T-helper 22 cell (primary cell): ENCODE measurements around the gene FOXD4.
"Not testable (repeated sequence)": the region's sequence is repeated elsewhere in the genome, so short reads cannot be mapped to it uniquely, and the experiment has no call there.

ENCODE experiments used
- DNase-seq: peaks from one replicate; pipeline ENCODE4 v3.0.0-alpha.2; 2020; ENCODE audit warnings: low read depth

Gene FOXD4

DNA sequence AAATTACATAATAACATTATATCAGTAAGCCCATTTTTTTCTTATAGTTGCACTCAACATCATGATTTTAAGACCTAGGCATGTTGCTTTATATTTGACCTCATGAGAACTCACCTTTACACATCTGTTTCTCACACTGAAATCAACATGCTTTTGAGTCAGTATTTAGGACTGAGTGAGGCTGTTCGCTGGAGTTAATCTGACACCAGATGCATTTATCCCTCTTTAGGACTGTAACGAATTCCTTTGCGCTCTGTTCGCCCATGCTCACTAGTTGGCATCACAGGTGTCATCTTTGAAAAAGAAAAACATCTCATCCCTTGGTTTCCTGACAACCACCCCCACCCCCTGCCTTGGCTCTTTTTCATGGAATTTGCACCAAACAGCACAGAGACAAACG, 24.3 kb downstream of the FOXD4 start:
- not testable (repeated sequence) for DNase-seq

DNA sequence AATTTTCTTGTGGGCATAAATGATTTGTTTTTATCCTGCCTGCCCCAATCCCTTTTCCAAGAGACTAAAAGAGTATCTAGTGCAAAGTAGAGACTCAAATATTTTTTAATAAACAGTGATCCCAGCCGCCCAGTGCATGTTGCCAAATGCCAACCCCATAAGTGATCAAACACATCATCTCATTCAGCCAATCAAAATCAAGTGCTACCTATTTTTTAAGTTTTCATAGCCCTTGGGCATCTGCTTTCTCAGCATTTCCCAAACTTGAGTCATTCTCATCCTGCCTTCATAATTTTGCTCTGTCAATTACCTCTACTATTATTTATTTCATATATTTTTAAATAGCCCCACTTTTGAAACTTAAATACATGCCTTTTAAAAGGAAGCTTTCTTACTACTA, 27.4 kb downstream of the FOXD4 start:
- not testable (repeated sequence) for DNase-seq

DNA sequence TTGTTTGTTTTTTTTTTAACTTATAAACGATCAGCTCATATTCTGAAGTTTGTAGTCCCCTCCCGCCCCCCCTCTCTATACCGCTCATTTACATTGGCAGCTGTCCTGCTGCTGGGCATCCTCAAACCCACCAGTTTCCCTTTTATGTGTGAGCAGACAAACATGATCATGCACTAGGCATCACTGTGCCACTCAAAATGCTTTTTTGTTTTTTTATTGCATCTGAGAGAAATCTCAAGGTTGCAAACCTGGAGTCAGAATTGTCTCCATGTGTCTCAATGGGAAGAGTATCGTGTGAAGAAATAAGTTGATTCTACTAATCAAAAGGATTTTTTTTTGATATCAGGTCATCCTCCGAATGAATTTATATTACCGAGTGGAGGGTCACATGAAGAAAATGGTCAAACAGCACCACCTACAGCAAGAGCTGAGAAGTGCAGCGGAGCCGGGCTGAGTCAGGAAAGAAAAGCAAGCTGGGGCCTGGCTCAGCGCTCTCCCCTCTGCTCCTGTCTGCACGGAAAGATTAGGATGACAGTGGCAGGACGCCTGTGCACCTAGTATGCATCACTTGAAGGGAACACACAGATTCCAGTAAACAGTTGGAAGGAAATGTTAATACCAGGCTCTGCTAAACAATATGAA, 29.7 kb downstream of the FOXD4 start:
- DNase-seq = not testable (repeated sequence)

DNA sequence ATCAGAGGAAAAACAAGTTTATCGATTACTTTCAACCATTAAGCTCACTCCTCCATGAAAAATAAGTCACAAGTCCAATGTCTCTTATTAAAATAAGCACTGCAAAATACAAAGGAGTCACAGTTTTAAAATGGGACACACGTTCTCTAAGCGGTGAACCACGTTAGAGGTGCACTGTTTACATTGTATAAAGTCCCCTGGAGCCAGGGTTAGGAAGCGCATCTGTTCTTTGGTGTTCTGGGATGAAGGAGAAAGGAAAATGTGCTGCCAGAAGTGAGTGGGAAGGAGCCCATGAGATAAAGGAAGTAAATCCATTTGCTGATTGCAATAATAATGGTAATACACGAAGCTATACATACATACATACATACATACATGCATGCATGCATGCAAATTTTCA, 30.4 kb downstream of the FOXD4 start:
- DNase-seq = not testable (repeated sequence)

DNA sequence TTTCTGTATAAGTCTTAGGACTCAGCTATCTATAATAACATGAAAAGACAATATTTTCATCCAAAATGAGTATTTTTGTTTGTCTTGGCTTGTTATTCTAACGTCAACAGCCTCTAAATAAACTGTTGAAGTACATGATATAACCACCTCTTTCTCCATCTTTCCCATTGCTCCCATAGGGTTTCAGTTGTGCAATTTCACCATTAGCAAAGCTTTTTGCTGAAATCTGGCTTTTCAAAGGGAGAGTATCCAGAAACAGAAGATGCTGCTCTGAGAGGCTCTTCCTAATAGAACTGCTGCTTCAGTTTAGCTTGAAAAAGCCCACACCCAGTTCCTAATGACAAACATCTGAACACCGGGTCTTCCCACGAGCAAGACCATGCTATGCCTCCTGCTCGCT, 31.1 kb downstream of the FOXD4 start:
- DNase-seq = not testable (repeated sequence)

DNA sequence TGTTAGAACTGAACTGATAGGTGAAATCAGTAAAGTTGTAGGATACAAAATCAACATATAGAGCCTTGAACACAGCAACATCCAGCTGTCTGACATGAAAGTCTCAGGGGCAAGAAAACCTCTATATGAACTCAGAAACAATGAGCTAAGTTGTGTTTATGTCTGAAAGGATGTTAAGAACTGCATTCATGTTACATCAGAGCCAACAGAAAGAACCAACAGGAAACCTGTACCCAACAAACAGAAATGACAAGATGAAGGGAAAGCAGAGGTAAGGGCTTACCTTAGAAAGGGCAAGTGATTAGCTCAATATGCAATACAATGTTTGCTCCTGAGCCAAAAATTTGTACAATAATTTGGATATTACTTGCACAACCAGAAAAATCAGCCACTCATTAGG, 31.5 kb downstream of the FOXD4 start:
- not testable (repeated sequence) for DNase-seq

DNA sequence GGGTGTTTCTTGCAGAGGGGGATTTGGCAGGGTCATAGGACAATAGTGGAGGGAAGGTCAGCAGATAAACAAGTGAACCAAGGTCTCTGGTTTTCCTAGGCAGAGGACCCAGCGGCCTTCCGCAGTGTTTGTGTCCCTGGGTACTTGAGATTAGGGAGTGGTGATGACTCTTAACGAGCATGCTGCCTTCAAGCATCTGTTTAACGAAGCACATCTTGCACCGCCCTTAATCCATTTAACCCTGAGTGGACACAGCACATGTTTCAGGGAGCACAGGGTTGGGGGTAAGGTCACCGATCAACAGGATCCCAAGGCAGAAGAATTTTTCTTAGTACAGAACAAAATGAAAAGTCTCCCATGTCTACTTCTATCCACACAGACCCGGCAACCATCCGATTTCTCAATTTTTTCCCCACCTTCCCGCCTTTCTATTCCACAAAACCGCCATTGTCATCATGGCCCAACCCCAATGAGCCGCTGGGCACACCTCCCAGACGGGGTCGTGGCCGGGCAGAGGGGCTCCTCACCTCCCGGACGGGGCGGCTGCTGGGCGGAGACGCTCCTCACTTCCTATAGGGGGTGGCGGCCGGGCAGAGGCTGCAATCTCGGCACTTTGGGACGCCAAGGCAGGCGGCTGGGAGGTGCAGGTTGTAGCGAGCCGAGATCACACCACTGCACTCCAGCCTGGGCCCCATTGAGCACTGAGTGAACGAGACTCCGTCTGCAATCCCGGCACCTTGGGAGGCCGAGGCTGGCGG, 35.1 kb downstream of the FOXD4 start:
- not testable (repeated sequence) for DNase-seq

DNA sequence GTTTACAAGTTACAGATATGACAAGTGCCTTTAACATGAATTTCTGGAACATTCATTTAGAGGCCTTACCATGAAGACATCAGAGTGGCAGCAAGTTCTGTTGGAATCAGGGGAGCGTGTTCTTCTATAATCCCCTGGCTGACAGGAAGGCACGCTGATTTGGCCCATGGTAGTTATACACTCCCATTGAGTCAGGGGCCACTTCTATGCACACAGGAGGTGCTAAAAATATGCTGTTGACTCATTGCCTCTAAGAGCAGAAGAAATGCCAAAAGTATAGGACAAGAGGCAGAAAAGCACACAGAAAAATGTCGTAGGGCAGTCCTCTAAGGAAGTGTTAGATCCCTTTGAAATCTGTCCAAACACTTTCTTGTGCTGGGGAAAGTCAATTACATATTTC, 39.9 kb downstream of the FOXD4 start:
- DNase-seq = not testable (repeated sequence)

DNA sequence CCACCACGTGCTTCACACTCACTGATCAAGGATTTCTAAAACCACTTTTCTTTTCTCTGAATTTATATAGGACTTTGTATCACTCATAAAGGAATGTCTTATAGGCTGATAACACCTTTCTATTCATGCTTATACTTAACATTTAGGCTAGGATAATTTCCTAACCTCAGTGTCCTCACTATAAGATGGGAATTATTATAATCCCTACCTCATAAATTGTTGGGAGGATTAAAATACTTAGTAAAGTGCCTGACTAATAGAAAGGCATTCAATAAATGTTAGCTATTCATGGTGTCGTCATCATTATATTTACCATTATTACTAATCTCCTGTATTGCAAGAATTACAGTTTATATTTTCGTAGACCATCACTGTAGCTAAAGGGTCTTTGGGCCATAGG, 41.8 kb downstream of the FOXD4 start:
- DNase-seq = not testable (repeated sequence)

DNA sequence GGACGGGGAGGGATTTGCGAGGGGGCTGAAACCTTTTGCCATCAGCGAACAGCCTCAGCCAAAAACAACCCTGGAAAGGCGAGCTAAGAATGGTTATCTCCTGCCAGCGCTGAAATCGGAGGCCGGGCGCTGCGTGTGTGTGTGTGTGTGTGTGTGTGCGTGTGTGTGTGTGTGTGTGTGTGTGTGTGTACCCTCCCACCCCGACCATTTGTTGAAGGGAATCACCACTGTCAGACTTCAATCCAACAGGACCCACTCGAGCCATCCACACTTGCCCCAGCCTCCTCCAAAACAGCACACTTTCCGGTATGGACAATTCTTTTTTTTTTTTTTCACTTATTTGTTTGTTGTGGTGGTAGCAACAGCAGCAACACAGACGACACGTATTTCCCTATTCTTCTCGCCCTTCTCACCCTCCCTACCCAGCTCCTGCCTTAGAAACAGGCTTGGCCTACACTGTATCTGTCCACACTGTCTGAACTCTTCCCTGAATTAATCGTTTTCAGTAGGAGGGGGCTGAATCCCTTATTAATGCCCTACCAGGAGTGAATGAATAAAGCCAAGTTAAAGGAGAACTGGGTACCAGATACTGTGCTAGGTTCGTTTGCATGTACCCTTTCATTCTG, 44.2 kb downstream of the FOXD4 start:
- not testable (repeated sequence) for DNase-seq

DNA sequence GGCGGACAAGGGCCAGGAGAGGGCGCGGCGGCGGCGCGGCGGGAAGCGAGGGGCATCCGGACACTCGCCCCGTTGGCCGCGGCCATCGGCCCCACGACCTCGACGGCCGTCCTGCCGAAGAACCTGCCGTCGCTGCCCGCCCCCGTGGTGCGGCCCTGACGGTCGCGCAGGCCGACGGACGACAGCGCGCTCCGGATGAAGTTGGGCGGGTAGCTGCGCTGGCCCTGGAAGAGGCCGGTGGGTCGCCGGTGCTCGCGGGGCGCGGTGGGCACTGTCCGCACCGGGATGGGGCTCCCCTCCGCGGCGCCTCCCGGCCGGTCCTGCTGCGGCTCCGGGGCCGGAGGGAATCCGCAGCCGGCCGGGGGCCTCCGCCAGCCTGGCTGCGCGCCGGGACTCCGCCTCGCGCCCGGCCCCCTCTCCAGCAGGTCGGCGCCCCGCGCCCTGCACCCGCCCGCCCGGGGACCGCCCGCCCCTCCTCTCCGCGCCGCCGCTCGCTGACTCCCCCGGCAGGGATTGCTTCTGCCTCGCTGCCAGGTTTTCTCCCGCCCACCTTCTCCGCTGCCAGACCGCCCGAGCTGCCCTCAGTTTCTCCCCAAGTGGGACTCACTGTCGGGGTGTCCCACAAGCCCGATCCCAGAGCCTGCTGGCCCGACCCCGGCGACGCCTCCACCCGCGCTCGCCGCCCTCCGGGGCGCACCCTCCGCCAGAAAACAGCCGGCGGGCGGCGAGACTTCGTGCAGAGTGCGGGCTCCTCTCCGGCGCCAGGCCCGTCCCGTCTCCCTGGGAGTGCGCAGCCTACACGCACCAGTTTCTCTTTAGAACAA, 44.9 kb downstream of the FOXD4 start:
- DNase-seq = not testable (repeated sequence)
